ENCODE data around the gene STPG2.

Gene STPG2

DNA sequence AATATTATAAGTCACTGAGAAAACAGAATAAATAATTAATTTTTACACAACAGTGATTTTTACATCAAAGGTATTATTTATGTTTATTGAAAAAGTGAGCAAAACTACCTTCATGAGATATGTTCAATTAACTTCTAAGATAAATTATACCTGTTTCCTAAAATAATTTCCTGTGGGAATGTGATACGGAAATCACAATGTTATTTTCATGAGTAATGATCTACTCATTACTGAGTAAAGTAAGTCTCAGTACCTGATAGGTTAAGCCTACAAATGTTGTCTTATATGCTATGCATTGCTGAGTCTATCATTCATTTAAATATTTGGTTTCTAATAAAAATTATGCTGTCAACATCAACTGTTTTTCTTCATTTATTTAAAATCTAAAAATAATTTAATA, 324.0 kb downstream of the STPG2 start:
- DNase-seq (ENCODE audit: low read depth in 2 of 2), result no peak

DNA sequence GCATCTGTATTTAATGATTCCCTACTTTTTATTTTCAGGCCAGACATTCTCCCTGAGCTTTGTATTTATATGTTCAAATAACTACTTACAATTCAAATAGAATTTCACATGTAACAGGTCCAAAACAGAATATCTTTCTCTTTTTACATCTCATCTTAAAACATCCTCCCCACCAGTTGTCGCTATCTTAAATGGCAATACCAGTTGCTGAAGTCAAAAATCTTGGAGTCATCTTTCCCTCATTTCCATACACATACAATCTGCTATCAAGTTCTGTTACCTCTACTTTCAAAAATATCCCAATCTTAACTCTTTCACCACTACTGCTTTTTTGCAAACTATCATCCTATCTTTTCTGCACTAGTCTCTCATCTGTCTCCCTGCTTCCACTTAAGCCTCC, 330.5 kb downstream of the STPG2 start:
- no peak for DNase-seq (ENCODE audit: low read depth in 2 of 2)

DNA sequence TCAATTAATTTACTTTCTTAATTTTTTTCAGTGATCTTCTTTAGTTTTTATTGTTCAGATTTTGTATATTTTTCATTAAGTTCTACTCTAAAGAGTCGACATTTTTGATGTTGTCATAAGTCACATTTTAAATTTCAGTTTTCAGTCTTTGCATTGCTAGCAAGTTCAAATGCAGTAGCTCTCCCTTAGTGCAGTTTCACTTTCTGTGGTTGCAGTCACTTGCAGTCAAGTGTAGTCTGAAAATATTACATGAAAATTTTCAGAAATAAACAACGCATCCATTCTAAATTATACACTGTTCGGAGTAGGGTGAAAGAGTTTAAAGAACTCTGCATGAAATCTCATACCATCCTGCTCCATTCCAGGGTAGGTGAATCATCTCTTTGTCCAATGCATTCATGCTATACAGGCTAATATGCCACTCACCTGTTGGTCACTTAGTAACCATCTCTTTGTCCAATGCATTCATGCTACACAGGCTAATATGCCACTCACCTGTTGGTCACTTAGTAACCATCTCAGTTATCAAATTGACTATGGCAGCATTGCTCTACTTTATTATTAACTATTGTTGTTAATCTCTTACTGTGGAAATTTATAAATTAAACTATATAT, 356.9 kb downstream of the STPG2 start:
- DNase-seq (ENCODE audit: low read depth in 2 of 2), result no peak

GRCh38 chr4:97778174-97778573, 365.1 kb downstream of the STPG2 start:
- no peak for DNase-seq (ENCODE audit: low read depth in 2 of 2)

DNA sequence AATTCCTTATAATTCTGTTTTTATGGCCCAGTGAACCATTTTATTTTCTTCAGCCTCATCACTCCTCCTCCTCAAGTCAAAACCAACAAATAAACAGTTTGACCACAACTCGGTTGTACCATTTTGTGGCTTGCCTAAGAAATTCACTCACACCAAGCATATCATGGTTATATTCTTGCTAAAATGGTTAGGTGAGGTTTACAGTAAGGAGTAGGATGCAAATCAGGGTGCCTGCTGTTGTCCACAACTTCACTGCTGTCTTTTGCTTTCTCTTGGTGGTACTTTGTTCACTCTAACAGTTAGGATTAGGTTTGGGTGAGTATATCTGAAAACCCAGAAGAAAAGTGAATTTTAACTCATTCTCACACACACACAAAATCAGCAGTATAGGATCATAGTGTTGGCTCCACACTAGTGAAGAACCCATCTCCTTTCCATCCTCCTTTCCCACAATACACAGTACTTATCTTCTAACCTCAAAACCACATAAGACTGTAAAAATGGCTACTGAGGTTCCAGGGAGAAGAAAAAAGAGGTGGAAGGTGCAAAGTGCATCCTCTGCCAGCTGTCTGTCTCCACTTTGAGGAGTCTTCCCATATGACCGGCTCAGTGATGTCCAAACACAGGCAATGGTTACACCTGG, 368.8 kb downstream of the STPG2 start:
- no peak for DNase-seq (ENCODE audit: low read depth in 2 of 2)

- no peak for DNase-seq (ENCODE audit: low read depth in 2 of 2)
These were observed 373.1 kb downstream of the STPG2 start for GRCh38 chr4:97770222-97770621.

GRCh38 chr4:97762115-97762512, 381.2 kb downstream of the STPG2 start:
- DNase-seq (ENCODE audit: low read depth in 2 of 2), result no peak

GRCh38 chr4:97761445-97762114, 381.7 kb downstream of the STPG2 start:
- DNase-seq (ENCODE audit: low read depth in 2 of 2), result no peak

GRCh38 chr4:97759785-97760184, 383.5 kb downstream of the STPG2 start:
- DNase-seq (ENCODE audit: low read depth in 2 of 2), result no peak

GRCh38 chr4:97752599-97752998, 390.7 kb downstream of the STPG2 start:
- no peak for DNase-seq (ENCODE audit: low read depth in 2 of 2)

GRCh38 chr4:97747945-97748344, 395.3 kb downstream of the STPG2 start:
- no peak for DNase-seq (ENCODE audit: low read depth in 2 of 2)

DNA sequence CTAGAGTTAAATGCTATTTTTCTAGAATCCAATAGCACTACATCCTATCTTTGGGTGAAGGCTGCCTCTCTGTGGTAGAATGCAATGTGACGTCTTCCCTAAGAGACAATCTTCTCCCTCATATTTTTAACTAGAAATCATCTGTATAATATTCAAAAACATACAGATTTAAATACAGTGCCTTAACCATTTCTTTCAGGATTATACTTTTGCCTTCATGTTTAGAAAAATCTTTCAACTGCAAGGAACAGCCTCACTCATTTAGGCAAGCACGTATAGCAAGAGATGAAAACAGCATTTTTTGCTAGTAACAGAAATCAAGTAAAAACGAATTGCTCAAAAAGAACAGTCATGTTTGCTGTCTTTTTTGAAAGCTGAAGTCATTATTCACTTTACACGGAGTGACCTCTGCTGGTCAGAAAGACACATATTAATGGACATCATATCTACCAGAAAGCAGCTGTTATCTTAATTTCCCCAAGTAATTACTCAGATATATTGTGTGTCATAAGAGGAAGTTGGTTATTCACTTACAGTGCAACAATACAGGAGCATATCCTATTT, 422.3 kb downstream of the STPG2 start:
- DNase-seq (ENCODE audit: low read depth in 2 of 2), result no peak

- no peak for DNase-seq (ENCODE audit: low read depth in 2 of 2)
These were observed 452.1 kb downstream of the STPG2 start for GRCh38 chr4:97691111-97691605.

DNA sequence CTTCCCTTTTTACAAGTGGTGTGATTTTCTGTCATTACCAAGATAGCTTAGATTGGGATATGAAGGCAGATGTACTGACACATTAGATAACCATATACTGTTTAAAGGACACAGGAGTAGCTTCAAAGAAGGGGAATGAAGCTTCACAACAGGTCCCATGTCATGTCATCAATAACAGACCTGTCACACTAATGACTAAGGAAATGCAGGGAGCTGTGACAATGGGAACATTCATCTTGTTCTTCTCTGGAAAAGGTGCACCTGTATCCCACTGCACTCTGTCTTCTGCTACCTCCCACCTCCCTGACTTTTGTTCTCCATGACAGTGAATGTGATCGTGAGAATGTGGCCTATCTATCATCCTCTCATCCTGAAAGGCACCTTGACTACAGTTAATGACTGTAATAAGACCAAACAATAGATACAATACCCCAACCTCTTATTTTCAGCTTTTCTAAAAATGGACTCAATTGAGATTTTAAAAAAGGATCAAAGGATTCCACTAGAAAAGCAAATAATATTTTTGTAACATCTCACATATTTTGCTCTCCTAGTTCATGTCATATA, 472.5 kb downstream of the STPG2 start:
- DNase-seq (ENCODE audit: low read depth in 2 of 2), result no peak

GRCh38 chr4:97665553-97665952, 477.7 kb downstream of the STPG2 start:
- no peak for DNase-seq (ENCODE audit: low read depth in 2 of 2)

GRCh38 chr4:97664741-97665140, 478.5 kb downstream of the STPG2 start:
- no peak for DNase-seq (ENCODE audit: low read depth in 2 of 2)

GRCh38 chr4:97662133-97662532, 481.1 kb downstream of the STPG2 start:
- no peak for DNase-seq (ENCODE audit: low read depth in 2 of 2)

DNA sequence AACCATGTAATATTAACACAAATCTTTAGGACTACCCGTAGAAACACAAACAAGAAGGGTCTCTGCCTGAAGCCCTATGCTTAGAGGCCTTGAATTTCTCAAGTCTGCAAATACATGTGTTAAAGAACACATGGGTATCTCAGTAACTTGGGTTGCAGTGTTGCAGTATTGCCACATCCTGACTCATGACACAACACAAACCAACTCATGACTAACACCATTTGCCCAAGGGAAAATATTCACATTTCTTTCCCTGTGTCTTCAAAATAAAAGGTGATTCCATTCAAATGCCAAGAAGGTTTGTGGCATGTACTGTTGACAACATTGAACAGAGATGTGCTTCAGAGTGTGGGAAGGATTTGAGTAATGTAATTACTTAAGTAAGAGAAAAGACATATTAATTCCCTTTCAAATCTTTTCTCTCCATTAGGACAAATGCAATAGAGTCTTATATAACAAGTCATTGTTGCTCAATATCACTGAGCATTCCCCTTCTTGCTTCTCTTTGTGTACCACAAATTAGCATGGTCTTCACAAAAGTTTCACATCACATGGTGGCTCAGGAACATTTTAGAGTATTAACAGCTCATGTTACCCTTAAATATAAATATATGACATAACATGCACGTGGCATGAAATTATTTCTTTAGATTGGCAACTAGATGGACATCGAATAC, 487.1 kb downstream of the STPG2 start:
- DNase-seq (ENCODE audit: low read depth in 2 of 2), result no peak

GRCh38 chr4:97653701-97654100, 489.6 kb downstream of the STPG2 start:
- no peak for DNase-seq (ENCODE audit: low read depth in 2 of 2)

- DNase-seq (ENCODE audit: low read depth in 2 of 2), result no peak
These were observed 496.3 kb downstream of the STPG2 start for GRCh38 chr4:97646997-97647396.

DNA sequence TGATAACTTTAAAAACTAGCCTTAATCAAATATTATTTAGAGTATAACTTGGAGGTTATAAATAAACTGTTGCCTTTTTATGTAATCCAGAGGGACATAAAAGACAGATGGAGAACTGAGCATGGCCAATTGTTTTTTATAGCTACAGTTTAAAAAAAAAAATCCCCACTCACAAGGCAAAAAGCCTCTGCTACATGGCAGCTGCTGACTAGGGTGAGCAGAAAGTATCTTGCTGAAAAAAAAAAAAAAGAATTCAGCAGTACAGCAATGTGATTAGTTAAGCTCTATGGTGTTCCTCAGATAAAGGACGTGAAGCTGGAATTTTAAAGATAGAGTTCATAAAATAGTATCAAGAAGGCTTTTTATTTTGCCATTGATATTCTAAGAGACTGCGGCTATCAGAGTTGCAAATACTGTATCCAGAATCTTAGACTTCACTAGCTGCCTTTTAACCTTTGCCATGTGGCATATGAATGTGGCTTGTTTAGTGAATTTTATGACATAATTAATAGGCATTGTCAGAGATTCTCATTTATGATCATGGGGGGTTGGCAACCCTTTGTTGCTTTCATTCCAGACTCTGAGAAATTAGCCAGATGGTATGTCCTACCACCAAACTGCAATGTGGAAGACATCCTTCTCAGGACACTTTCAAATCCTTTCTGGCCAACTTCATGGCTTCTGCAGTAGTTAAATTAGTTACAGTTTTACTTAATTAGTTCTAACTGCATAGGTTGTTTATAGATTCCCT, 498.0 kb downstream of the STPG2 start:
- no peak for DNase-seq (ENCODE audit: low read depth in 2 of 2)

Data from stimulated activated CD4-positive, alpha-beta T cell treated with anti-CD3 and anti-CD28 coated beads, Interleukin-1b, Interleukin-23, amount 100 ng/mL, for 1 hour (primary cell).